Liver (tissue), 9 donors: ENCODE data around the gene PSME3IP1. TPM values are rescaled to one million over a fixed set of nuclear protein-coding genes. Genes with fewer than 3 reads are reported as not detected.

Experiments
- DNase-seq: peaks from one replicate; pipeline ENCODE4 v3.0.0-alpha.2; 2017; ENCODE audit warnings: low spot score
- H3K27ac ChIP-seq, 2 donors: one replicate each; pipeline ENCODE4 v1.7.0; 2013; ENCODE audit warnings: inconsistent platforms in 2 of 2, low read length in 2 of 2, control low read depth in 1 of 2, low read depth in 1 of 2, mild to moderate bottlenecking in 1 of 2
- H3K27me3 ChIP-seq, 4 donors: one replicate each; pipeline versions ENCODE4 v1.6.1 to v1.7.0; 2013; ENCODE audit warnings: low read length in 3 of 4, inconsistent platforms in 1 of 4, mild to moderate bottlenecking in 1 of 4, moderate library complexity in 1 of 4; ENCODE audit not compliant: control insufficient read depth in 4 of 4, insufficient read depth in 4 of 4
- H3K36me3 ChIP-seq, 4 donors: one replicate each; pipeline versions ENCODE4 v1.6.1 to v1.7.0; 2013; ENCODE audit warnings: low read length in 3 of 4, mild to moderate bottlenecking in 3 of 4, low read depth in 1 of 4, moderate library complexity in 1 of 4; ENCODE audit not compliant: control insufficient read depth in 4 of 4, insufficient read depth in 3 of 4
- H3K4me1 ChIP-seq, 4 donors: one replicate each; pipeline versions ENCODE4 v1.6.1 to v1.7.0; 2013; ENCODE audit warnings: low read length in 3 of 4, mild to moderate bottlenecking in 3 of 4, moderate library complexity in 1 of 4; ENCODE audit not compliant: control insufficient read depth in 4 of 4, insufficient read depth in 4 of 4
- H3K4me3 ChIP-seq, 3 donors: one replicate each; pipeline versions ENCODE4 v1.6.1 to v1.7.0; 2013; ENCODE audit warnings: low read length in 3 of 3, control low read depth in 1 of 3, low read depth in 1 of 3, mild to moderate bottlenecking in 1 of 3
- H3K9ac ChIP-seq, 2 donors: one replicate each; pipeline ENCODE4 v1.7.0; 2013; ENCODE audit warnings: low read length in 2 of 2, mild to moderate bottlenecking in 2 of 2, moderate library complexity in 2 of 2, control low read depth in 1 of 2, low read depth in 1 of 2
- H3K9me3 ChIP-seq, 4 donors: one replicate each; pipeline versions ENCODE4 v1.6.1 to v1.7.0; 2013; ENCODE audit warnings: low read length in 3 of 4; ENCODE audit not compliant: control insufficient read depth in 4 of 4
- ATF3 ChIP-seq: IDR thresholded peaks from 2 replicates; pipeline ENCODE4 v1.6.1; 2016; ENCODE audit warnings: antibody characterized with exemption
- CTCF ChIP-seq: fragments of 150-350 bp; IDR thresholded peaks from 2 replicates; pipeline ENCODE4 v1.5.1; 2017; ENCODE audit warnings: improper control_type of control experiment, low read depth, low read length; ENCODE audit not compliant: missing input control
- FOXA1 ChIP-seq: IDR thresholded peaks from 2 replicates; pipeline ENCODE4 v1.6.1; 2016; ENCODE audit warnings: antibody characterized with exemption
- HNF4A ChIP-seq, 2 donors: conservative IDR thresholded peaks; 2 replicates each; pipeline ENCODE4 v1.6.1; 2016; ENCODE audit warnings: antibody characterized with exemption in 2 of 2, mild to moderate bottlenecking in 2 of 2
- HNF4G ChIP-seq: IDR thresholded peaks from 2 replicates; pipeline ENCODE4 v1.6.1; 2016; ENCODE audit warnings: antibody characterized with exemption
- JUND ChIP-seq, 2 donors: IDR thresholded peaks; 2 replicates each; pipeline ENCODE4 v1.6.1; 2016; ENCODE audit warnings: antibody characterized with exemption in 2 of 2
- MAX ChIP-seq: IDR thresholded peaks from 2 replicates; pipeline ENCODE4 v1.6.1; 2016; ENCODE audit warnings: antibody characterized with exemption
- NR2F2 ChIP-seq: IDR thresholded peaks from 2 replicates; pipeline ENCODE4 v1.6.1; 2016; ENCODE audit warnings: antibody characterized with exemption
- RAD21 ChIP-seq, 2 donors: IDR thresholded peaks; 2 replicates each; pipeline ENCODE4 v1.6.1; 2016; ENCODE audit warnings: antibody characterized with exemption in 2 of 2, mild to moderate bottlenecking in 2 of 2
- REST ChIP-seq: IDR thresholded peaks from 2 replicates; pipeline ENCODE4 v1.6.1; 2016; ENCODE audit warnings: antibody characterized with exemption, mild to moderate bottlenecking
- RXRA ChIP-seq, 2 donors: IDR thresholded peaks; 2 replicates each; pipeline ENCODE4 v1.6.1; 2017 to 2018; ENCODE audit warnings: antibody characterized with exemption in 2 of 2, mild to moderate bottlenecking in 1 of 2
- SP1 ChIP-seq: IDR thresholded peaks from 2 replicates; pipeline ENCODE4 v1.6.1; 2018; ENCODE audit warnings: antibody characterized with exemption, mild to moderate bottlenecking
- TAF1 ChIP-seq: conservative IDR thresholded peaks from 2 replicates; pipeline ENCODE4 v1.6.1; 2016; ENCODE audit warnings: antibody characterized with exemption, mild to moderate bottlenecking
- YY1 ChIP-seq: IDR thresholded peaks from 2 replicates; pipeline ENCODE4 v1.6.1; 2016; ENCODE audit warnings: antibody characterized with exemption, mild to moderate bottlenecking
- ZBTB33 ChIP-seq: IDR thresholded peaks from 2 replicates; pipeline ENCODE4 v1.6.1; 2016; ENCODE audit warnings: antibody characterized with exemption
- WGBS: extraction: QIAGEN DNeasy Blood & Tissue Kit; methylation state at CpG from one replicate; pipeline ENCODE4 v1.1.7; 2013; 5-methylcytosine and 5-hydroxymethylcytosine counted together
- polyA plus RNA-seq, 2 donors: library from polyadenylated mRNA; stranded (reverse) in 1 of 2; unstranded in 1 of 2; fragments of 200-250 nt in 1 of 2; fragments of >200 nt in 1 of 2; fragmentation: Nextera tagmentation in 1 of 2; extraction: Ambion mirVana in 1 of 2; gene quantifications; one replicate each; pipeline versions ENCODE4 v1.2.1 to v1.2.3, GENCODE V29; 2013 to 2015
- total RNA-seq, 2 donors: library from RNA; depleted of rRNA; stranded (reverse); fragments of >200 nt; gene quantifications; one replicate each; pipeline ENCODE4 v1.2.3, GENCODE V29; 2014
- donor health status: healthy.
- donor health status: healthy.
- donor health status: healthy.
- donor health status: healthy.
- donor health status: healthy.

Gene PSME3IP1
- total and polyA plus RNA-seq, 4 donors = 25.0 to 34.7 (median 25.8) TPM

GRCh38 chr16:57123974-57124674, 61.7 kb downstream of the PSME3IP1 start:
- WGBS = 92% methylated on average over 11 of the region's 11 CpGs
- H3K4me3 ChIP-seq = no peak overlapping the region
- H3K9ac ChIP-seq = no peak overlapping the region
- no peaks in the 10 kb centered on the region for H3K27me3 ChIP-seq
- no peaks in the 10 kb centered on the region for H3K4me1 ChIP-seq
- H3K36me3 ChIP-seq = peaks cover 0 to 6% (median 0%) of the 10 kb centered on the region in 4 donors
- H3K27ac ChIP-seq = no peak overlapping the region
- TF ChIP-seq CTCF = no peak
- TF ChIP-seq MAX = no peak
- TF ChIP-seq ZBTB33 = no peak
- TF ChIP-seq JUND (IDR thresholded peaks at IDR 0.05) = no peak
- TF ChIP-seq SP1 = no peak
- TF ChIP-seq RXRA (IDR thresholded peaks at IDR 0.05) = no peak
- TF ChIP-seq REST = no peak
- TF ChIP-seq HNF4A (conservative IDR thresholded peaks at IDR 0.05) = no peak
- TF ChIP-seq YY1 = no peak
- no peak for TF ChIP-seq RAD21 (IDR thresholded peaks at IDR 0.05)
- TF ChIP-seq TAF1 = no peak
- no peak for TF ChIP-seq HNF4G
- no peak for TF ChIP-seq NR2F2
- TF ChIP-seq ATF3 = no peak
- no peak for TF ChIP-seq FOXA1
- DNase-seq = no peak
- H3K9me3 ChIP-seq = no peaks in the 10 kb centered on the region
